Ovary (tissue), 9 donors: ENCODE data around the gene RNF14. TPM values are rescaled to one million over a fixed set of nuclear protein-coding genes. Genes with fewer than 3 reads are reported as not detected.
A peak's percentile ranks its signal among the peaks of the same experiment; 100 is the strongest.

Source experiments
- DNase-seq, 5 donors: peaks; one replicate each; pipeline ENCODE4 v3.0.0-alpha.2; 2019 to 2020
- H3K27ac ChIP-seq, 2 donors: fragments of 200-600 bp; one replicate each; pipeline versions ENCODE4 v1.5.1 to v1.8.0; 2019 to 2022
- H3K27me3 ChIP-seq: fragments of 200-600 bp; one replicate; pipeline ENCODE4 v1.8.0; 2022
- H3K36me3 ChIP-seq: fragments of 200-600 bp; sonication (generic); one replicate; pipeline ENCODE4 v1.5.1; 2019
- H3K4me1 ChIP-seq: one replicate; pipeline ENCODE4 v1.8.1; 2013; ENCODE audit warnings: mild to moderate bottlenecking, moderate library complexity; ENCODE audit not compliant: insufficient read depth
- H3K4me3 ChIP-seq: fragments of 200-600 bp; sonication (generic); one replicate; pipeline ENCODE4 v1.5.1; 2017
- H3K9me3 ChIP-seq, 2 donors: fragments of 200-600 bp in 1 of 2; sonication (generic) in 1 of 2; one replicate each; pipeline versions ENCODE4 v1.5.1 to v1.8.1; 2013 to 2019; ENCODE audit warnings: mild to moderate bottlenecking in 1 of 2, moderate library complexity in 1 of 2
- CTCF ChIP-seq, 3 donors: fragments of 450-650 bp in 2 of 3; fragments of 200-600 bp in 1 of 3; IDR thresholded peaks; one replicate each; pipeline versions ENCODE4 v1.5.1 to v1.8.0; 2016 to 2022; ENCODE audit warnings: antibody characterized with exemption in 3 of 3, mild to moderate bottlenecking in 1 of 3
- EP300 ChIP-seq: sonication (generic); formaldehyde crosslinking; IDR thresholded peaks from one replicate; pipeline ENCODE4 v1.6.1; 2017; ENCODE audit warnings: antibody characterized with exemption
- POLR2A ChIP-seq: fragments of 450-650 bp; IDR thresholded peaks from one replicate; pipeline ENCODE4 v1.6.1; 2017; ENCODE audit warnings: antibody characterized with exemption, mild to moderate bottlenecking, moderate library complexity
- WGBS, 3 donors: extraction: QIAGEN DNeasy Blood & Tissue Kit in 1 of 3; methylation state at CpG; one replicate each; pipeline versions ENCODE4 v1.1.5 to v1.1.7; 2013 to 2017; 5-methylcytosine and 5-hydroxymethylcytosine counted together
- intact Hi-C, 4 donors: fragments of 100-400 bp; cut with DNase I; formaldehyde crosslinking; loops; one replicate each; pipeline versions ENCODE4 v1.11.0 to v1.15.1; 2022 to 2023
- polyA plus RNA-seq, 2 donors: library from polyadenylated mRNA; stranded (reverse); fragments of 200-250 nt in 1 of 2; fragments of 350-450 nt in 1 of 2; fragmentation: Illumina TruSeq in 1 of 2; extraction: RNeasy Lipid Tissue Mini Kit (QIAGEN cat#74804) in 1 of 2; gene quantifications; one replicate each; pipeline ENCODE4 v1.2.3, GENCODE V29; 2013 to 2014
- total RNA-seq, 7 donors: library from RNA; depleted of rRNA in 2 of 7; stranded (reverse); fragments of >200 nt in 2 of 7; fragmentation: NEBNext Ultra II Directional in 3 of 7; extraction: Animal tissue kit (Norgen Biotek cat#: 25700) in 3 of 7; gene quantifications; one replicate each; pipeline versions ENCODE4 v1.1.0 to v1.2.4, GENCODE V29; 2016 to 2023
- donor health status: DM: no; HTN: no; CAD: no; lungs with moderate emphysema.
- donor health status: DM: no; HTN: no; CAD: no.
- donor health status: Bipolar disorder and iron deficiency.
- donor health status: DM: yes; HTN: yes; CAD: no.
- donor health status: DM: no; HTN: no; CAD: no.
- donor health status: DM: yes; HTN: yes; CAD: no.

RNF14 gene
- total and polyA plus RNA-seq, 9 donors: 26.0 to 74.9 (median 42.6) TPM

DNA sequence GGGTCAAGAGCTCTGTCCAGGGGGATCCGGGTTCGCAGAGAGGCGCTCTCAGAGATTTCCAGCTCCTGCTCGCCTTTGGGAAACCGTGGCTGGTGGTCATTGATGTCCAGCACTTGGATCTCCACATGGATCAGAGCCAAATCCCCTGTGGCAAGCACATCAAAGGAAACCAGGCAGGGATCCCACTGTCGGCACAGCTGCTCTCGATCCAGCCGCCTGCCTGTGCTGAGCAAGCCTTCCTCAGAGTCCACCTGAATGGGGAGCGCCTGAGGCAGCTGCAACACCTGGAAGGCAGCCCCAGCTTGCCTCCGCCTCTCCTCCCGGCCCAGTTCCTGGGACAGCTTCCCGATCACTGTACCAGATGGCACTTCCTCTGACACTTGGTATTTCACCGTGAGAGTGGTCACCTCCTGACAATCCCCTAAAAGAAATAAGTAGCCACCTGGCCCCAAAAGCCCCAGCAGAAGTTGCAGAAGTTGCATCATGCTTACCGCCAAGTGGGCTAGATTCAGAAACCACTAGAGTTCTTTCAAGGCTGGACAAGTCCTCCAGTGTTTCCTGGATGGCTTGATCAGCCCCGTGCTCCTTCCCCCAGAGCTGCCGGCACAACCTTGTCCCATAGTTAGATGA, 11.4 kb upstream of the RNF14 start:
- no peak for DNase-seq
- Histone ChIP-seq H3K27me3 (no peaks in the 10 kb centered on the region), H3K27ac (no peak overlapping the region), H3K9me3 (no peaks in the 10 kb centered on the region), H3K4me3 (no peak overlapping the region), H3K4me1 (no peaks in the 10 kb centered on the region), H3K36me3 (no peaks in the 10 kb centered on the region)
- 58 to 69% (median 61%) methylated on average over 16 of the region's 16 CpGs for WGBS, 3 donors
- intact Hi-C loops: loop anchor here in 3 of 4 donors (2.0 to 10.0 kb wide), 4 partner anchors 73 to 265 kb away; no protein-coding TSS in a partner anchor
- no peak for TF ChIP-seq POLR2A
- TF ChIP-seq EP300: no peak
- TF ChIP-seq CTCF (IDR thresholded peaks at IDR 0.05): no peak

DNA sequence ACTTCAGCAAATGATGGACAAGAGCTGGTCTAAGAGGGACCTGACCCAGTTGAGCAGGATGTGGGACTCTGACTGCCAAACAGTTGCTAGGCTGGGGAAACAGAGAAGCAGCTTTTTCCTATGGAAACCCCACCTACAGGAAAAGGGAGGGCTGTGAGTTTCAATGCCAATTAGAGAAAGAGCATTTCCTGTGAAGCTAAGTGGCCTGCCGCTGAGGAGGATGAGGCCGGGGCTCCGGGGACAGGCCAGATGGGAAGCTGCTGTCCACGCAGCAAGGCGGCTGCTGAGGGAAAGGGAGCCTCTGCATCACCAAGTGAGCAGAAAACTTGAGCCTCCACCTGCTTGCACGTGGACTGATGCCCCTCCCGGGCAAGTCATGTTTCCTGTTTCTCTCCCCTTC, 10.8 kb upstream of the RNF14 start, which contains the start of gene PCDH12:
PCDH12 (minus strand) TSS at position 90 of the 400 bp plus-strand sequence. CDS start 351 bp downstream, outside the sequence.
- TF ChIP-seq CTCF (IDR thresholded peaks at IDR 0.05) (no peak), EP300 (no peak), POLR2A (no peak)
- Histone ChIP-seq H3K9me3 (no peaks in the 10 kb centered on the region), H3K36me3 (no peaks in the 10 kb centered on the region), H3K4me1 (no peaks in the 10 kb centered on the region), H3K27ac (no peak within 1 kb of the TSS), H3K4me3 (no peak within 1 kb of the TSS), H3K27me3 (no peaks in the 10 kb centered on the region)
- intact Hi-C loops: loop anchor here in 3 of 4 donors (2.0 to 10.0 kb wide), 4 partner anchors 73 to 265 kb away; no protein-coding TSS in a partner anchor
- DNase-seq: peak in 1 of 5 donors; percentile 26
- WGBS, 3 donors: 14 to 23% (median 14%) methylated on average over 7 of the region's 7 CpGs

- DNase-seq: no peak
- no peaks in the 10 kb centered on the region for H3K9me3 ChIP-seq
- no peaks in the 10 kb centered on the region for H3K4me1 ChIP-seq
- TF ChIP-seq EP300 (no peak), POLR2A (no peak), CTCF (IDR thresholded peaks at IDR 0.05) (no peak)
- 63 to 67% (median 63%) methylated on average over 8 of the region's 8 CpGs for WGBS, 3 donors
- intact Hi-C loops: loop anchor here in 3 of 4 donors (2.0 to 10.0 kb wide), 4 partner anchors 74 to 266 kb away; no protein-coding TSS in a partner anchor
- H3K36me3 ChIP-seq: no peaks in the 10 kb centered on the region
- no peaks in the 10 kb centered on the region for H3K27me3 ChIP-seq
- no peak overlapping the region for H3K4me3 ChIP-seq
- no peak overlapping the region for H3K27ac ChIP-seq
Observed at GRCh38 chr5:141958546-141959172, 10.2 kb upstream of the RNF14 start.

GRCh38 chr5:141960018-141960417, 8.9 kb upstream of the RNF14 start:
- Histone ChIP-seq H3K9me3 (no peaks in the 10 kb centered on the region), H3K36me3 (no peaks in the 10 kb centered on the region), H3K27me3 (no peaks in the 10 kb centered on the region), H3K4me3 (no peak overlapping the region), H3K27ac (no peak overlapping the region), H3K4me1 (no peaks in the 10 kb centered on the region)
- 51 to 59% (median 54%) methylated on average over 10 of the region's 10 CpGs for WGBS, 3 donors
- TF ChIP-seq EP300 (no peak), POLR2A (no peak), CTCF (IDR thresholded peaks at IDR 0.05) (no peak)
- intact Hi-C loops: no loop called here
- no peak for DNase-seq
